RWPE2 (cell line): ENCODE measurements around the gene APLP2.

ENCODE experiments used
- ATAC-seq: fragments of 200-7000 bp; cut with Tn5 transposase; 3 replicates; pipeline ENCODE4 v1.9.1; 2021; ENCODE audit warnings: low read depth
- DNase-seq: peaks from one replicate; pipeline ENCODE4 v3.0.0-alpha.2; 2020; ENCODE audit warnings: low spot score
- H3K27ac ChIP-seq: fragments of 450-650 bp; 2 replicates; pipeline ENCODE4 v1.5.1; 2017; ENCODE audit warnings: mild to moderate bottlenecking; ENCODE audit not compliant: poor library complexity, severe bottlenecking
- H3K27me3 ChIP-seq: fragments of 250-450 bp; sonication (Bioruptor Pico); 2 replicates; pipeline ENCODE4 v1.5.1; 2021; ENCODE audit warnings: mild to moderate bottlenecking, moderate library complexity; ENCODE audit not compliant: insufficient read depth, poor library complexity, severe bottlenecking
- H3K36me3 ChIP-seq: fragments of 250-450 bp; sonication (Bioruptor Pico); 2 replicates; pipeline ENCODE4 v1.5.1; 2020; ENCODE audit warnings: low read depth, mild to moderate bottlenecking, moderate library complexity
- H3K4me1 ChIP-seq: fragments of 250-450 bp; sonication (Bioruptor Pico); 2 replicates; pipeline ENCODE4 v1.5.1; 2021; ENCODE audit warnings: mild to moderate bottlenecking, moderate library complexity; ENCODE audit not compliant: insufficient read depth, poor library complexity, severe bottlenecking
- H3K4me3 ChIP-seq: fragments of 250-450 bp; sonication (Bioruptor Pico); 2 replicates; pipeline ENCODE4 v1.5.1; 2021; ENCODE audit warnings: mild to moderate bottlenecking, moderate library complexity; ENCODE audit not compliant: severe bottlenecking
- H3K9me3 ChIP-seq: fragments of 250-450 bp; sonication (Bioruptor Pico); 2 replicates; pipeline ENCODE4 v1.5.1; 2021; ENCODE audit warnings: mild to moderate bottlenecking, moderate library complexity; ENCODE audit not compliant: severe bottlenecking
- TF ChIP-seq, protein P1 (sequence below): fragments of 450-650 bp; IDR thresholded peaks from one replicate; pipeline ENCODE4 v1.5.1; 2017; ENCODE audit warnings: mild to moderate bottlenecking, moderate library complexity; ENCODE audit not compliant: poor library complexity, severe bottlenecking

Gene APLP2

DNA sequence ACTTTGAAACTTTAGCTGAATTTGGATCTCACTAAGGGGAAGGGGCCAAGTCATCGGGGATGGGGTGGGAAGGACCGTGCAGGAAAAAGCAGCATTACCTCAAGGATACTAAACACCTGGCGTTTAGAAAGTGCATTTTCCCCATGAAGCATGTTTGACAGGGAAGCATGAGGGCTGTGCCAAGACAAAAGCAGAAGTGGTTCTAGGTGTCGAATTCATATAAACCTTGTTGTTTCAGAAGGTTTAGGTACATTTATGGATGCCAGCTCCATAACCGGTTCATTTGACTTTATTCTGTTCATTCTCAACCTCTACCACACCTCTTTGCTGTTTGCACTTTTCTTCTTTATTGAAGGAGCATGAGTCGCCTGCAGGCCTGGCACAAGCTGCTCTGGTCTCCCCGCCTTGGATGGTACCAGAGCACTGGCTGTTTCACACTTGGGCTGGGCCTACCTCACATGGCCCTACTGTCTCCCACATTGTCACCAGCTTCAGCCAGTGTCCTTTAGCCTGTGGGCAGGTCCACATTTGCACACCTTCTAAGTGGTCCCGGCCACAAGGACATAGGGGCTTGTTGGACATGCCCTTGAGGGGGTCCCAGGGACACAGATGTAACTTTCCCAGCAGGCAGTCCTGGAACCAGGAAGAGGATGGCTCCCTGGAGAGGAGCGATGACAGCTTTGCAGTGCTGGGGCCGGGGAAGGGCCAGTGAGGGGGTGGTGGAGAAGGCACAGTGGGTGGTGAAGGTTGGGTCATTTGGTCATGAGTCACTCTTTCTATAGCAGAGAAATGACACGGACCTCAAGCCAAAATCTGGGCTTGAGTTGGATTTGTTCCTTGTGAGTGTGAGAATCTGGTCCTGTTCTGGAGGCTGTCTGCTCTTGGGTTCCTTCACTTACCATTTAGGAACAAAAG, 86.7 kb downstream of the APLP2 start:
- Histone ChIP-seq H3K27me3 (no peaks in the 10 kb centered on the region), H3K4me3 (no peak overlapping the region), H3K4me1 (peaks cover 1% of the 10 kb centered on the region), H3K27ac (no peak overlapping the region), H3K9me3 (no peaks in the 10 kb centered on the region), H3K36me3 (no peaks in the 10 kb centered on the region)
- TF ChIP-seq, protein P1, sequence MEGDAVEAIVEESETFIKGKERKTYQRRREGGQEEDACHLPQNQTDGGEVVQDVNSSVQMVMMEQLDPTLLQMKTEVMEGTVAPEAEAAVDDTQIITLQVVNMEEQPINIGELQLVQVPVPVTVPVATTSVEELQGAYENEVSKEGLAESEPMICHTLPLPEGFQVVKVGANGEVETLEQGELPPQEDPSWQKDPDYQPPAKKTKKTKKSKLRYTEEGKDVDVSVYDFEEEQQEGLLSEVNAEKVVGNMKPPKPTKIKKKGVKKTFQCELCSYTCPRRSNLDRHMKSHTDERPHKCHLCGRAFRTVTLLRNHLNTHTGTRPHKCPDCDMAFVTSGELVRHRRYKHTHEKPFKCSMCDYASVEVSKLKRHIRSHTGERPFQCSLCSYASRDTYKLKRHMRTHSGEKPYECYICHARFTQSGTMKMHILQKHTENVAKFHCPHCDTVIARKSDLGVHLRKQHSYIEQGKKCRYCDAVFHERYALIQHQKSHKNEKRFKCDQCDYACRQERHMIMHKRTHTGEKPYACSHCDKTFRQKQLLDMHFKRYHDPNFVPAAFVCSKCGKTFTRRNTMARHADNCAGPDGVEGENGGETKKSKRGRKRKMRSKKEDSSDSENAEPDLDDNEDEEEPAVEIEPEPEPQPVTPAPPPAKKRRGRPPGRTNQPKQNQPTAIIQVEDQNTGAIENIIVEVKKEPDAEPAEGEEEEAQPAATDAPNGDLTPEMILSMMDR, result no peak
- DNase-seq (no peak), ATAC-seq (no peak)

DNA sequence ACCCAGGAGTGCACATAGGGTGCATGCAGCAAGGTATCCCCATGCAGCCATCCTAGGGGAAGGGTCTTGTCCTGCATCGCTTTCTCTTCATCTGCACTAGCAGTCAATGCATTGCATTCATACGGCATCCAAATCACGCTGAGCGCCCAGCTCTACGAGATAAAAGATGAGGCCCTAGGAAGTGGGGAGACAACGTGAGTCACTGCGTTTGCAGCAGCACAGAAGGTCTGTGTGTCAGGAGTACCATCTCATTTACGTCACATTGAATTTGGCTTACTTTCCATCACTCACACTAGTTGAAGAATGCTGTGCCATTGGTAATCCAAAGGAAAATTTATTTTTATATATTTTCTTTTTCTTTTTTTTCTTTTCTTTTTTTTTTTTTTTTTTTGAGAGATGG, 87.4 kb downstream of the APLP2 start:
- Histone ChIP-seq H3K36me3 (no peaks in the 10 kb centered on the region), H3K4me1 (peaks cover 4% of the 10 kb centered on the region), H3K4me3 (no peak overlapping the region), H3K27ac (no peak overlapping the region), H3K27me3 (no peaks in the 10 kb centered on the region), H3K9me3 (no peaks in the 10 kb centered on the region)
- DNase-seq, result no peak
- TF ChIP-seq, protein P1, result no peak
- no peak for ATAC-seq

DNA sequence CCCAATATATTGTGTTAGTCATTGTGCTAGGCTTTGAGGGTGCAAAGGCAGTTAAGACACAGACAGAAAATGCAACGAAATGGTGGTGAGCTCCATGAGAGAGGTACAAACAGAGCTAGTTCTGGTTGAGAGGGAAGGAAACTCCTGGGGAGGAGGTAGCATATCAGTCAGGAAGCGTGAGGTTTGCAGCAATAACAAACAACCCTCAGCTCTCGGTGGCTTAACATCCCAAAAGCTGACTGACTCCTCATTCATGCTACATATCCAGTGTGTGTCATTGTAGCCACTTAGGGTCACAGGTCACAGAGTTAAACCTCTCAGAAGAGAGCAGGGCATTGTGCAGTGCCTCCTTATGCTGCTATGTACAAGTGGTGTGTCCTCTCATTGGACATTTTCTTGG, 88.1 kb downstream of the APLP2 start:
- Histone ChIP-seq H3K4me1 (peaks cover 11% of the 10 kb centered on the region), H3K27ac (no peak overlapping the region), H3K4me3 (no peak overlapping the region), H3K9me3 (no peaks in the 10 kb centered on the region), H3K27me3 (no peaks in the 10 kb centered on the region), H3K36me3 (no peaks in the 10 kb centered on the region)
- DNase-seq (no peak), ATAC-seq (no peak)
- TF ChIP-seq, protein P1, result no peak

DNA sequence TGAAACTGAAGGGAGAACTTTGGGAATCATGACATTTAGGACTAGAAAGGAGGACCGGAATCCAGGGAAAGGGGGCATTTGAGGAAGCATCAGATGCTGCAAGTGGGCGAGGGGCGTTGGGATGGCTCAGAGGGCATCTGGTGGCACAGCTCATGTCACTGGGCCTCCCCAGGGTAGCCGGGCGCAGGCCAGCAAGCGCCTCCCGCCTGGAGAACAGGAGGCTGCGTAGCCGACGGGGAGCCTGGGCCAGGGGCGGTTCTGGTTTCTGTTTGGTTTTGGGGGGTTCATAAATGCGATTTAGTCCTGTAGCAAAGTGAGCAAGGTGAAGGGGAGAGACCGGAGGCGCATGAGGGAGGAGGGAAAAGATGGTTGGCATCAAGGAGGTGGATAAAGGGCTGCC, 89.4 kb downstream of the APLP2 start:
- peak overlapping the region; percentile 64 for H3K4me3 ChIP-seq
- H3K36me3 ChIP-seq, result no peaks in the 10 kb centered on the region
- peaks cover 14% of the 10 kb centered on the region for H3K4me1 ChIP-seq
- DNase-seq (no peak), ATAC-seq (no peak)
- TF ChIP-seq, protein P1, result no peak
- H3K27me3 ChIP-seq, result no peaks in the 10 kb centered on the region
- H3K27ac ChIP-seq, result no peak overlapping the region
- no peaks in the 10 kb centered on the region for H3K9me3 ChIP-seq
